PC-9 (cell line): Measurements from ENCODE around the gene NKX2-8.

Experiments used
- CTCF ChIP-seq: fragments of 200-600 bp; sonication (generic); conservative IDR thresholded peaks from 2 replicates; pipeline ENCODE4 v1.6.1; 2017; ENCODE audit warnings: mixed run types, antibody characterized with exemption, mild to moderate bottlenecking, moderate library complexity
- EZH2 ChIP-seq: fragments of 200-600 bp; sonication (generic); IDR thresholded peaks from 2 replicates; pipeline ENCODE4 v1.8.0; 2017; ENCODE audit warnings: antibody characterized with exemption, low read depth

- TF ChIP-seq CTCF (no peak), EZH2 (no peak)
These were observed 6.4 kb upstream of the NKX2-8 start for GRCh38 chr14:36588788-36589187.
